ENCODE measurements around the gene HOMER2. TPM values are rescaled to one million over a fixed set of nuclear protein-coding genes. Genes with fewer than 3 reads are reported as not detected.
"Not testable (repeated sequence)": the region's sequence is repeated elsewhere in the genome, so short reads cannot be mapped to it uniquely, and the experiment has no call there.

Gene HOMER2
- total RNA-seq, 1 experiment from 2014 or later: 22.6 TPM

- ChIA-PET POLR2A (ENCODE audit: unreplicated experiment) (no interaction called here), CTCF (no interaction called here)
- DNase-seq: no peak
- TF ChIP-seq EZH2phosphoT487 (IDR thresholded peaks at IDR 0.05; ENCODE audit: borderline replicate concordance, low read length) (no peak), CTCF (conservative IDR thresholded peaks at IDR 0.05; ENCODE audit: low read depth, low read length) (no peak), EZH2 (IDR thresholded peaks at IDR 0.05; ENCODE audit: low read length, unreplicated experiment) (no peak)
- Histone ChIP-seq H3K27ac (ENCODE audit: low read length) (no peak overlapping the region), H3K9me3 (ENCODE audit: low read length) (no peaks in the 10 kb centered on the region), H3F3A (ENCODE audit: low read length, unreplicated experiment) (no peaks in the 10 kb centered on the region), H3K9ac (ENCODE audit: low read length) (no peak overlapping the region), H3K4me3 (ENCODE audit: low read length) (no peak overlapping the region), H4K20me1 (ENCODE audit: low read length) (no peaks in the 10 kb centered on the region), H3K79me2 (ENCODE audit: low read length) (no peaks in the 10 kb centered on the region), H3K9me2 (replicated peaks; ENCODE audit: low read length) (no peaks in the 10 kb centered on the region), H2AFZ (ENCODE audit: low read length) (no peak overlapping the region), H3K4me1 (ENCODE audit: insufficient read depth, low read length) (no peaks in the 10 kb centered on the region), H3K36me3 (ENCODE audit: low read depth, low read length) (peaks cover 13% of the 10 kb centered on the region), H3K4me2 (ENCODE audit: low read length) (no peak overlapping the region), H3K27me3 (ENCODE audit: low read length) (no peaks in the 10 kb centered on the region)
- ATAC-seq: no peak
- intact Hi-C loops (cut with micrococcal nuclease): no loop called here
- BruUV-seq (replicated peaks): no TSS peak
These were observed 129.5 kb downstream of the HOMER2 start for GRCh38 chr15:82823049-82823448.

GRCh38 chr15:82821851-82822250, 130.7 kb downstream of the HOMER2 start:
- H3K9me3 ChIP-seq (ENCODE audit: low read length); H3K27me3 ChIP-seq (ENCODE audit: low read length); H3K9me2 ChIP-seq (replicated peaks; ENCODE audit: low read length); H3K27ac ChIP-seq (ENCODE audit: low read length); H2AFZ ChIP-seq (ENCODE audit: low read length); H3K9ac ChIP-seq (ENCODE audit: low read length); H3K4me2 ChIP-seq (ENCODE audit: low read length); BruUV-seq (replicated peaks); H3K36me3 ChIP-seq (ENCODE audit: low read depth, low read length); H4K20me1 ChIP-seq (ENCODE audit: low read length); ATAC-seq; CTCF ChIA-PET; H3K4me3 ChIP-seq (ENCODE audit: low read length); DNase-seq; H3K79me2 ChIP-seq (ENCODE audit: low read length); H3K4me1 ChIP-seq (ENCODE audit: insufficient read depth, low read length); intact Hi-C loops (cut with micrococcal nuclease); H3F3A ChIP-seq (ENCODE audit: low read length, unreplicated experiment); POLR2A ChIA-PET (ENCODE audit: unreplicated experiment): not testable (repeated sequence)

- H4K20me1 ChIP-seq (ENCODE audit: low read length); H3K4me3 ChIP-seq (ENCODE audit: low read length); H3K27ac ChIP-seq (ENCODE audit: low read length); DNase-seq; ATAC-seq; H3K9ac ChIP-seq (ENCODE audit: low read length); H3F3A ChIP-seq (ENCODE audit: low read length, unreplicated experiment); H3K79me2 ChIP-seq (ENCODE audit: low read length); H3K36me3 ChIP-seq (ENCODE audit: low read depth, low read length); H3K9me3 ChIP-seq (ENCODE audit: low read length); H2AFZ ChIP-seq (ENCODE audit: low read length); BruUV-seq (replicated peaks); H3K4me2 ChIP-seq (ENCODE audit: low read length); H3K27me3 ChIP-seq (ENCODE audit: low read length); H3K4me1 ChIP-seq (ENCODE audit: insufficient read depth, low read length); intact Hi-C loops (cut with micrococcal nuclease); POLR2A ChIA-PET (ENCODE audit: unreplicated experiment); H3K9me2 ChIP-seq (replicated peaks; ENCODE audit: low read length); CTCF ChIA-PET: not testable (repeated sequence)
These were observed 131.1 kb downstream of the HOMER2 start for GRCh38 chr15:82821396-82821795.

- no peak overlapping the region for H3K9ac ChIP-seq (ENCODE audit: low read length)
- no peak for DNase-seq
- H3K4me1 ChIP-seq (ENCODE audit: insufficient read depth, low read length): no peaks in the 10 kb centered on the region
- H3K4me3 ChIP-seq (ENCODE audit: low read length): no peak overlapping the region
- no peaks in the 10 kb centered on the region for H3K9me3 ChIP-seq (ENCODE audit: low read length)
- intact Hi-C loops (cut with micrococcal nuclease): no loop called here
- peaks cover 17% of the 10 kb centered on the region for H3K36me3 ChIP-seq (ENCODE audit: low read depth, low read length)
- H2AFZ ChIP-seq (ENCODE audit: low read length): no peak overlapping the region
- H3K27ac ChIP-seq (ENCODE audit: low read length): no peak overlapping the region
- no peaks in the 10 kb centered on the region for H4K20me1 ChIP-seq (ENCODE audit: low read length)
- no peaks in the 10 kb centered on the region for H3K27me3 ChIP-seq (ENCODE audit: low read length)
- H3K4me2 ChIP-seq (ENCODE audit: low read length): no peak overlapping the region
- 0 out of 2 replicates have a peak, but pooled peaks cover 7% of the 10 kb centered on the region for H3K79me2 ChIP-seq (ENCODE audit: low read length)
- TF ChIP-seq CTCF (conservative IDR thresholded peaks at IDR 0.05; ENCODE audit: low read depth, low read length) (no peak), EZH2phosphoT487 (IDR thresholded peaks at IDR 0.05; ENCODE audit: borderline replicate concordance, low read length) (no peak), EZH2 (IDR thresholded peaks at IDR 0.05; ENCODE audit: low read length, unreplicated experiment) (no peak)
- ATAC-seq: no peak
- CTCF ChIA-PET: no interaction called here
- no peaks in the 10 kb centered on the region for H3F3A ChIP-seq (ENCODE audit: low read length, unreplicated experiment)
- no TSS peak for BruUV-seq (replicated peaks)
- H3K9me2 ChIP-seq (replicated peaks; ENCODE audit: low read length): no peaks in the 10 kb centered on the region
- POLR2A ChIA-PET (ENCODE audit: unreplicated experiment): no interaction called here
These were observed 132.4 kb downstream of the HOMER2 start for GRCh38 chr15:82820128-82820527.

All from PC-3 (cell line).